Activated B cell treated with CpG ODN at 0.5 μM for 24 hours (primary cell): ENCODE data around the gene PRRG4. TPM values are rescaled to one million over a fixed set of nuclear protein-coding genes. Genes with fewer than 3 reads are reported as not detected.

Experiments
- ATAC-seq: fragments of 200-7000 bp; cut with Tn5 transposase; one replicate; pipeline ENCODE4 v1.10.0; 2021; ENCODE audit warnings: low read depth, mild to moderate bottlenecking, moderate library complexity
- CTCF ChIA-PET: fragments of 350-600 bp; sonication (Branson Sonifier 250); formaldehyde crosslinking; loops from one replicate; lab custom pipeline; 2021; ENCODE audit warnings: antibody characterized with exemption; lab: Charles Lee
- POLR2A ChIA-PET: fragments of 350-600 bp; sonication (Branson Sonifier 250); formaldehyde crosslinking; loops from one replicate; lab custom pipeline; 2021; ENCODE audit warnings: antibody characterized with exemption; lab: Charles Lee
- DNase-seq: peaks from one replicate; pipeline ENCODE4 v3.0.0; 2022
- H3K27ac Mint-ChIP-seq: one replicate; pipeline ENCODE4 v1.8.0; 2020; ENCODE audit warnings: mixed read lengths
- H3K27me3 Mint-ChIP-seq: one replicate; pipeline ENCODE4 v1.8.0; 2021; ENCODE audit warnings: mixed read lengths
- H3K36me3 Mint-ChIP-seq: one replicate; pipeline ENCODE4 v1.8.0; 2021; ENCODE audit warnings: low read depth, mixed read lengths
- H3K4me1 Mint-ChIP-seq: one replicate; pipeline ENCODE4 v1.8.0; 2021; ENCODE audit warnings: mixed read lengths
- H3K4me3 Mint-ChIP-seq: one replicate; pipeline ENCODE4 v1.8.0; 2020; ENCODE audit warnings: mild to moderate bottlenecking, mixed read lengths
- H3K9me3 Mint-ChIP-seq: one replicate; pipeline ENCODE4 v1.8.0; 2020; ENCODE audit warnings: mixed read lengths
- intact Hi-C: fragments of 100-400 bp; cut with micrococcal nuclease; formaldehyde crosslinking; loops from one replicate; pipeline ENCODE4 v1.15.1; 2024
- total RNA-seq: library from RNA; stranded (reverse); gene quantifications from 2 replicates; pipeline ENCODE4 v1.2.3, GENCODE V29; 2022
- TF ChIP-seq, protein P1 (sequence below): fragments of 200-600 bp; IDR thresholded peaks from one replicate; pipeline ENCODE4 v1.8.0; 2022; ENCODE audit warnings: antibody characterized with exemption, mild to moderate bottlenecking

The PRRG4 gene
- total RNA-seq, 1 donor from 2014 or later = 0.33 TPM

DNA sequence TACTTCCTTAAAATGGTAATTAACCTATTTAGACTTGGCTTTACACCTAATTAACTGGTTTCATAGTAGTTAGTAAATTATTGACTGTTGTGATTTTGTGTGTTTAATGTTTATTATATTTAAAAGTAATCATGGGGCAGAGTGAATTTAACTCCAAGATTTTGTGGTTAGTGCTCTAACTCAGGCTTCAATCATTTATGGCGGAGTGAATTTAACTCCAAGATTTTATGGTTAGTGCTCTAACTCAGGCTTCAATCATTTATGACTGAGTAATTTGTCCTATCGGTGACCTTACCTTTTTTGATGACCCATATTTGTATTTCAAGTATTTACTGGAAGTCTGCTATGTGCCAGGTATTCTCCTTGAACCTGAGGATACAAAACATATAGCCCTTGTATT is 7.2 kb downstream of the PRRG4 start:
- Mint-ChIP-seq H3K27me3 (peaks cover 3% of the 10 kb centered on the region), H3K4me1 (no peaks in the 10 kb centered on the region), H3K9me3 (no peaks in the 10 kb centered on the region), H3K27ac (no peak overlapping the region), H3K4me3 (no peak overlapping the region), H3K36me3 (no peaks in the 10 kb centered on the region)
- DNase-seq (no peak), ATAC-seq (no peak)
- intact Hi-C loops = no loop called here
- POLR2A ChIA-PET = no interaction called here
- TF ChIP-seq, protein P1, sequence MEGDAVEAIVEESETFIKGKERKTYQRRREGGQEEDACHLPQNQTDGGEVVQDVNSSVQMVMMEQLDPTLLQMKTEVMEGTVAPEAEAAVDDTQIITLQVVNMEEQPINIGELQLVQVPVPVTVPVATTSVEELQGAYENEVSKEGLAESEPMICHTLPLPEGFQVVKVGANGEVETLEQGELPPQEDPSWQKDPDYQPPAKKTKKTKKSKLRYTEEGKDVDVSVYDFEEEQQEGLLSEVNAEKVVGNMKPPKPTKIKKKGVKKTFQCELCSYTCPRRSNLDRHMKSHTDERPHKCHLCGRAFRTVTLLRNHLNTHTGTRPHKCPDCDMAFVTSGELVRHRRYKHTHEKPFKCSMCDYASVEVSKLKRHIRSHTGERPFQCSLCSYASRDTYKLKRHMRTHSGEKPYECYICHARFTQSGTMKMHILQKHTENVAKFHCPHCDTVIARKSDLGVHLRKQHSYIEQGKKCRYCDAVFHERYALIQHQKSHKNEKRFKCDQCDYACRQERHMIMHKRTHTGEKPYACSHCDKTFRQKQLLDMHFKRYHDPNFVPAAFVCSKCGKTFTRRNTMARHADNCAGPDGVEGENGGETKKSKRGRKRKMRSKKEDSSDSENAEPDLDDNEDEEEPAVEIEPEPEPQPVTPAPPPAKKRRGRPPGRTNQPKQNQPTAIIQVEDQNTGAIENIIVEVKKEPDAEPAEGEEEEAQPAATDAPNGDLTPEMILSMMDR = no peak
- CTCF ChIA-PET = no interaction called here

DNA sequence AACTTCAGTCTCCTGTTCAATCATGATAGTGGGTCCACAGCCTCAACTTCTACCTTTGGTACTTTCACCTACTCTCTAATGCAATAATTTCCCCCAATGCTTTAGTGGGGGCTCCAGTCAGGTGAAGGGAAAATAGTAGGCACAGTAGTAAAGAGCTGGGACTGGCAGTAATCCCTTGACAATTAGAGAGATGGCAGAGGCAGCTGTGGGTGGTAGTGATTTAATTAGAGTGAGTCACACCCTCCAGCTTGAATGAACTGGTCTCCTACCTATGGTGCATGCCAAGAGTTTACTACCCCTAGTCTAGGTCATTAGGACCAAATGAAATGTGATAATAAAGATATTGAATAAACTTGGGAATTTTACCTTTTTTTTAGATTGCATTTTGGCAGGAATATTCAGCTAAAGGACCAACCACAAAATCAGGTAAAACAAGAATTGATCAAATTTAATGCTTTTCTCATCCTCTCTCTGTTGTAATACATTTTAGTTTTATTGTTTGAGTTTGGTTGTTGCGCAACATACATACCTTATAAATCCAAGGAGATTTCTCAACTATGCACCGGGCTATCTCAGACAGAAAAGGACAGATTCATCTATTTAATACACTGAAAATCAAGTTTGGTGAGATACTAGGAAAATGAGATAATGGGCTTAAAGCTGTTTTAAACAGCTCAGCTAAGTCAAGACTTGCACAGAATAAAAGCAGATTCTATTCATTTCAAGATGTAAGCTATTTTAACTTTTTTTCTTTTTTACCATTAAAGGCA is 9.0 kb downstream of the PRRG4 start:
- no peaks in the 10 kb centered on the region for H3K9me3 Mint-ChIP-seq
- TF ChIP-seq, protein P1 = no peak
- H3K27me3 Mint-ChIP-seq = no peaks in the 10 kb centered on the region
- no peaks in the 10 kb centered on the region for H3K4me1 Mint-ChIP-seq
- H3K27ac Mint-ChIP-seq = no peak overlapping the region
- DNase-seq (no peak), ATAC-seq (no peak)
- CTCF ChIA-PET = no interaction called here
- H3K4me3 Mint-ChIP-seq = no peak overlapping the region
- H3K36me3 Mint-ChIP-seq = no peaks in the 10 kb centered on the region
- intact Hi-C loops = no loop called here
- POLR2A ChIA-PET = no interaction called here

DNA sequence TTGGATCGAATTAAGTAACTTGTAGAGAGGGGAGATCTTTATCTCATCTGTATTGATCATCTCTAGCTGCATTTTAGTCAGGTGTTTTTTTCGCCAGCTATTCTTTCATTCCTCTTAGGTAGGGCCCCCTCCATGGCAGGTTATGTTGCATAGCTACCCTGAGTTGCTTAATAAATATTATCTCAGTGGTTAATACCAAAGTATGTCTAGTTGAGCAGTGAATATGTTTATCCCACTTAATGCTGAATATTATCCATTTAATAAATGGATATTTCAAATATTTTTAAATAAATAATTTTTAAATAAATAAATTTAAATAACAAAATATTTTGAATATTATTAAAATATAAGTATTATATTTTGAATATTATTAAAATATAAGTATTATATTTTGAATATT is 9.6 kb downstream of the PRRG4 start:
- CTCF ChIA-PET = no interaction called here
- ATAC-seq = no peak
- Mint-ChIP-seq H3K27ac (no peak overlapping the region), H3K9me3 (no peaks in the 10 kb centered on the region), H3K36me3 (no peaks in the 10 kb centered on the region), H3K27me3 (no peaks in the 10 kb centered on the region), H3K4me3 (no peak overlapping the region), H3K4me1 (no peaks in the 10 kb centered on the region)
- POLR2A ChIA-PET = no interaction called here
- DNase-seq = no peak
- intact Hi-C loops = no loop called here
- TF ChIP-seq, protein P1 = no peak

DNA sequence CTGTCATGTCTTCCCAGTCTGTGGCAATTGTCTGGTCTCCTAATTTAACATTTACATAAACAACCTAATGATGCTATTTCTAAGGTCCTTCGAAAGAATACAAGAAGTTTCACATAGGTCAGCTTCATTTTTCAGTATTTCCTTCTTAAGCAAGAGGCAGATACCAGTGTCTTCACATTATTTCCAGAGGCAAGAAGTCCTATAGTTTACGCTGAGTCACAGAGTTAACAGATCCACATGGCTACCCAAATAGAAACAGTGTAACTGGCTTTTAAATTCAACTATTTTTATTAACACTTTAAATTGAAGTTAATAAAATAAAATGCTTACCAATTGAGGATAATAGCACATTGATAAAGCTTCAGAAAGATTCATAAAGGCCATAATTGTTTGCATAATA is 10.9 kb downstream of the PRRG4 start:
- no peaks in the 10 kb centered on the region for H3K27me3 Mint-ChIP-seq
- H3K27ac Mint-ChIP-seq = no peak overlapping the region
- no peaks in the 10 kb centered on the region for H3K4me1 Mint-ChIP-seq
- no peak for ATAC-seq
- H3K9me3 Mint-ChIP-seq = no peaks in the 10 kb centered on the region
- H3K36me3 Mint-ChIP-seq = no peaks in the 10 kb centered on the region
- TF ChIP-seq, protein P1 = no peak
- H3K4me3 Mint-ChIP-seq = no peak overlapping the region
- POLR2A ChIA-PET = no interaction called here
- intact Hi-C loops = no loop called here
- no peak for DNase-seq
- CTCF ChIA-PET = interaction anchor here (1.3 kb wide), 1 partner anchor 225 kb away, joined by 3 read pairs; no protein-coding TSS in a partner anchor

DNA sequence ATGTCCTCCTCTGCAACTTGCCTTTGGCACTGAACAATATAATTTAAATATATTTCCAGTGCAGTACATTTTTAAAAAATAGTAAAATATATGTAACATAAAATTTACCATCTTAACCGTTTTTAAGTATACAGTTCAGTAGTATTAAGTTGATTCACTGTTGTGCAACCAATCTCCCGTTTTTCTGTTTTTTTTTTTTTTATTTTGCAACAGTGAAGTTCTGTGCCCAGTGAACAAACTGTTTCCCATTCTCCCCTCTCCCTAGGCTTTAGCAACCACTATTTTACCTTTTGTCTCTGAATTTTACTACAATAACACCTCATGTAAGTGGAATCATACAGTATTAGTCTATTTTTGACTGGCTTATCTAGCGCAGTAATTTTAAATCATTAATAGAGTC is 13.8 kb downstream of the PRRG4 start:
- Mint-ChIP-seq H3K27ac (no peak overlapping the region), H3K9me3 (peaks cover 3% of the 10 kb centered on the region), H3K27me3 (no peaks in the 10 kb centered on the region), H3K4me3 (no peak overlapping the region), H3K36me3 (no peaks in the 10 kb centered on the region), H3K4me1 (no peaks in the 10 kb centered on the region)
- CTCF ChIA-PET = no interaction called here
- POLR2A ChIA-PET = no interaction called here
- ATAC-seq (no peak), DNase-seq (no peak)
- intact Hi-C loops = no loop called here
- TF ChIP-seq, protein P1 = no peak
